HG03520 (cell line): ENCODE data around the gene SLC25A34.

ENCODE experiments used
- ATAC-seq: cut with Tn5 transposase; IDR thresholded peaks from one replicate; pipeline ENCODE4 v1.9.1; 2021; ENCODE audit warnings: mild to moderate bottlenecking, moderate library complexity; ENCODE audit not compliant: unreplicated experiment

The SLC25A34 gene

GRCh38 chr1:15749399-15750291 is 13.6 kb downstream of the SLC25A34 start:
- ATAC-seq: no peak

- ATAC-seq: no peak
These were observed 14.9 kb downstream of the SLC25A34 start for GRCh38 chr1:15750924-15751323.

DNA sequence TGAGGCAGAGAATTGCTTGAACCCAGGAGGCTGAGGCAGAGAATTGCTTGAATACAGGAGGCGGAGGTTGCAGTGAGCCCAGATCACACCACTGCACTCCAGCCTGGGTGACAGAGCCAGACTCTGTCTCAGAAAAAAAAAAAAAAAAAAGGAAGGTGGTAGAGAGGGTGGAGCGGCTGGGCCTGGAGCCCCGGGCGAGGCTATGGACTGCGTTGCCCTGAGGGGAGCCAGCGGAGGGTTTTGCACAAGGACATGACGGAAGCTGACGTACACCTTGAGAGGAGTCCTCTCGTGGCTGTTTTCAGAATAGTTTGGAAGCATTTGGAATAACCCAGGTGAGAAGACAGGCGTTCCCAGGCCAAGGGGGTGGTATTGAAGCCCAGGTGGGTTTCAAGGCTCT is 15.7 kb downstream of the SLC25A34 start:
- ATAC-seq: no peak

DNA sequence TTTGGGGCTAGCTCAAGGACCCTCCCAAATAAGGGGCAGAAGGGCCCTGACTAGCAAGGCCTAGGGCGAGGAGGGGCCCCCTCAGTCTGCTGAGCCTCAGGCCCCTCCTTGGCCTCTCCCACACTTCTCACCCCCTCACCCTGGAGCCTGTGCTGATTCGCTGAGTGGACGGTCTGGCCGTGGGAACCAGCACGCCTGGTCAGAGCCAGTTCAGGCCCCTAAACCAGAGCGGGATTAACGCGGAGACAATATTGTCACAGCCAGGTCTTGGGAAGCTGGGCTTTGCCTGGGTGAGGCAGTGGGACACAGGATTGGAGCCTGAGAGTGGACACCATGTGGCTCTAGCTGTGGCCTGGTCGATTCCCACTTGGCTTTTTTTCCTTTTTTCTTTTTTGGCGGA is 17.7 kb downstream of the SLC25A34 start:
- no peak for ATAC-seq

DNA sequence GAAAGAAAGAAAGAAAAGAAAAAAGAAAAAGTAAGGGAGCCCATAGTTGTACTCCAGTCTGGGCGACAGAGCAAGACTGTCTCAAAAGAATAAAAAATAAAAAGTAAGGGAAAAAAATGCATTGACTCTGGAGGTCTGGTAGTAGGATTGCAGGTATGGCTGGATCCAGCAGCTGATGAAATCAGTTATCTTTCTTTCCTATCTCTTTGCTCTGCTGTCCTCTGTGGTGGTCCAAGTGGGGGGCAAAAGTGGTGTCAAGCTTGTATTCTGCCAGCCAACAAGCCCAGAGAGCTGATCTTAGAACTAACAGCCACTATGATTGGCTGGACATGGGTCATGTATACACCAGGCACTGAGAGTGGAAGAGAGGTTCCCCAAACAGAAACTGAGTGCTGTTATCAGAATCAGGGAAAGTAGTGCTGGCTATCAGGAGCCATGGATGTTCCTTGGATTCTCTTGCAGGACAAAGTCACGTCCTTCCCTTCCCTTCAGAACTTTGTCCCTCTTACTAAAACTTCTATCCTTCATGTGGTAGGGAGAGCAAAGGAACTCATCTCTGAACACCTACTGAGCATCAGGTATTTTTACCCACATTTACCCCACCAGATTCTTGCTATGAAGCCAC is 19.1 kb downstream of the SLC25A34 start:
- no peak for ATAC-seq

- ATAC-seq: no peak
These were observed 19.6 kb downstream of the SLC25A34 start for GRCh38 chr1:15755646-15756040.

- ATAC-seq: no peak
These were observed 20.3 kb downstream of the SLC25A34 start for GRCh38 chr1:15756143-15757015.

DNA sequence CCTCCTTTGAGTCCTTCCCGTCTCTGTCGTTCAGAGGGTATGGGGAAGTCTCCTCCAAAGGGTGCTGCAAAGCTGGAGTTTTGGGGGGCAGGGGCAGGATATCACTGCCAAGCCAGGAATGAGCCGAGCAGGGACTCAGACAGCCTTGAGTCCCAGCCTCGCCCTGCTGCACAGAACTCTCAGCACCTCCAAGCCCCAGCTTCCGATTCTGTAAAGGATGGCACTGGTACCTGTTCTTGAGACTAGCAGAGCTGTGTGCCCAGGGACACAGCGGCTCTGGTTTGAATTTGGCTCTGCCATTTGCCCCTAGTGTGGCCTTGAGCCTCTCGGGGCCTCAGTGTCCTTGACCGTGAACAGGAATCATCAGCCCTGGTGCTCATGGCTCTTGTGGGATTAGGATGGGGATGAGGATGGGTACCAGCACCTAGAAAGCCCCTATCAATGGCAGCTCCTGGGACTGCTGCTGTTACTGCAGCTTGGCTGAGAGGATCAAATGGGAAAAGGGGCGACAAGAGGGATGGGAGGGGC is 21.0 kb downstream of the SLC25A34 start:
- no peak for ATAC-seq

- ATAC-seq: no peak
These were observed 21.7 kb downstream of the SLC25A34 start for GRCh38 chr1:15757575-15758342.

DNA sequence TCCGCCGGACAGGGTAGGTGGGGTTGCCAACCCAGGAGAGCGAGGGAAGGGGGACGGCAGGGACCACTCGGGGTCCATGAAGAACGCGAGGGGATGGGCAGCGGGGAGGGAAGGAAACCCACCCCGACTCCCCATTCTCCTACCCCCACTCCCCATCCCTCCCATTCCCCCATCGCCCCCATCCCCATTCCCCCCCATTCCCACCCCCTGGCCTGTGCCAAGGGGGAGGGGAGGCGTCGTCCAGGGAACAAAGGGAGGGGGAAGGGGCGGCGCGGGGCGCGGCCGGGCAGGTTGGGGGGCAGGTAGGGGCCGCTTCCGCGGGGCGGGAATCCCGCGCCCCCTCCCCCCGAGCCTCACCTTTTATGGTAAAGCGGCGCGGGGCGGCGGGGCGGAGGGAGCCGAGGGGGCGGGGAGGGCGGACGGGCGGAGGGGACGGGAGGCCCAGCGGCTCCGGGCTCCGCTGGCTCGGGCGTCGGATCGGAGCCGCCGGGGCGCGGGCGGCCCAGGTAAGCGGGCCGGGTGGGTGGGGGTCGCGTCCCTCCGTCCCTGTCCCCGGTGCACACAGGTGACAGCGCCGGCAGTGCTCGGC is 22.4 kb downstream of the SLC25A34 start, which contains the start of gene FBLIM1:
Gene FBLIM1, plus strand, starts transcription at position 453 of the 589 bp plus-strand sequence. CDS start 6,189 bp downstream, outside the sequence.
- ATAC-seq: no peak

DNA sequence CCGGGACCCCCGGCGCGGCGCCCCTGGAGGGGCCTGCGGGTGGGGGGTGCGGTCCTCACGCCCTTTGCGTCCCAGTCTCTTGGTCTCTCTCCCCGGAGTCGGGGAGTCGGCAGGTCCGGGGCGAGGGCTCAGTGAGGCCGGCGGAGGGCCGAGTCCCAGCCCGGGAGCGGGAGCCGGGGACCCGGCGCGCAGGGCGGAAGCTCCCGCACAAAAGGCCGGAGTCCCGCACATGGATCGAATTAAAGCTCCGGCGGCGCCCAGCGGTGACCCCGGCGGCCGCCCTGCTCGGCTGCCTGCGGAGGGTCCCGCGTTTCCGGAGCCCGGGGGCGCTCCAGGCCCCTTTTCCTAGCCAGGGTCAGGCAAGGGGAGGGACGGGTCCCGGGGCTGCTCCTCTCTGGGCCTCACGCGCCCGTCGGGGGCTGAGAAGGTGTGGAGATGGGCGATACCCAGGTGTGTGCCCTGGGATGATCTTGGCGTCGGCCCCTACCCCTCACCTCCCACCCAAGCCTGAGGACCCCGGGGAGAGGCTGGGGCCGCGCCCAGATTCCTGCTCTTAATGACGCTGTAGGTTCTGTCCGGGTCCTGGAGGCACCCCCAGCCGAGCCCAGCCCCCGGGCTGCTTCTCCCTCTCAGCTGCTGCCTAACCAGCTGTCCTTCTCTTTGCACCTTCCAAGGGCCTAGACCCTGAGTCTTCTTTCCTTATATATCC is 23.0 kb downstream of the SLC25A34 start:
- no peak for ATAC-seq

DNA sequence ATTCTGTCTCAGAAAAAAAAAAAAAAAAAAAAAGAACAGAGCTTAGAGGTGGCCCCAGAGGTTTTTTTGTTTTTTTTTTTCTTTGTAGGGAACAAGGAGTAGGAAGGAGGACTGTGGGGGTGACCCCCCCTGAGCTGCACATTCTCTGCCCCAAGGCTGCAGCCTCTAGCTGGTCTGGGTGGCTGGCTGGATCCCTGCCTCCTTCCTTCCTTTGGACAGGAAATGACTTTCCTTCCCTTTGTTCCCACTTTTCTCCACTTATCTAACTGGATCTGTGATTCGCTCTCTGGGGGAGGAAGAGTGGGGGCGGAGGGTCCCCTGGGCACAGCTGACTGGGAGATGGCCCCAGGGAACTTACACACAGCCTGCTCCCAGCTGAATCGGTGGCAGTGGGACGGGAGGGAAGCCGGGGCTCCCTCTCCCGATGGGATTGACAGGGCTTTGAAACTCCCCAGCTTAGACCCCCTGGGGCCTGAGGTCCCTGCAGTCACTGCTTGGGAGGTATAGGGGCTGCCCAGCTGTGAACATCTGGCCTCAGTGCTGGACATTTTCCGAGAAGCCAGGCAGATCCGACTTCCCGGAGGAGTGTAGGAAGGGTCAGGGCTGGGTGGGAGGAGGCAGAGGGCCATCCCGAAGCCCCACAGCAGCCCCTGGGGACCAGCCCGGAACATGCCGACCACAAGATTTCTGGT is 24.6 kb downstream of the SLC25A34 start:
- ATAC-seq: no peak

- no peak for ATAC-seq
These were observed 25.5 kb downstream of the SLC25A34 start for GRCh38 chr1:15761366-15762128.

- no peak for ATAC-seq
These were observed 26.5 kb downstream of the SLC25A34 start for GRCh38 chr1:15762546-15762945.

- no peak for ATAC-seq
These were observed 28.3 kb downstream of the SLC25A34 start for GRCh38 chr1:15764269-15764764.

DNA sequence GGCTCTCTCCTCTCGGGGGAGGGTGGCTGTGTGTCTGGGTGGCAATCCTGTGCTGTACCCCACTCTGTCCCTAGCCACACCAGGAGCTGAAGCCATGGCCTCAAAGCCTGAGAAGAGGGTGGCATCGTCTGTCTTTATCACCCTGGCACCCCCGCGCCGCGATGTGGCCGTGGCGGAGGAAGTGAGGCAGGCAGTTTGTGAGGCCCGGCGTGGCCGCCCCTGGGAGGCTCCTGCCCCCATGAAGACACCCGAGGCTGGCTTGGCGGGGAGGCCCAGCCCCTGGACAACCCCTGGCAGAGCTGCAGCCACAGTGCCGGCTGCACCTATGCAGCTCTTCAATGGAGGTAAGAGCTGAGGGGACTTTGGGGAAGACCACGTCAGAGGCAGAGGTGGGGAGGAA is 28.8 kb downstream of the SLC25A34 start:
- ATAC-seq: no peak

- no peak for ATAC-seq
These were observed 29.6 kb downstream of the SLC25A34 start for GRCh38 chr1:15765495-15766194.
